Lower leg skin (tissue), 3 donors: Measurements from ENCODE around the gene FAM13A.

Experiments
- CTCF ChIP-seq, 3 donors: fragments of 450-650 bp; IDR thresholded peaks; one replicate each; pipeline ENCODE4 v1.5.1; 2016; ENCODE audit warnings: antibody characterized with exemption in 3 of 3, mild to moderate bottlenecking in 3 of 3, moderate library complexity in 2 of 3
- POLR2A ChIP-seq, 2 donors: fragments of 450-650 bp; IDR thresholded peaks; one replicate each; pipeline ENCODE4 v1.6.1; 2016 to 2017; ENCODE audit warnings: antibody characterized with exemption in 2 of 2, mild to moderate bottlenecking in 1 of 2, moderate library complexity in 1 of 2

DNA sequence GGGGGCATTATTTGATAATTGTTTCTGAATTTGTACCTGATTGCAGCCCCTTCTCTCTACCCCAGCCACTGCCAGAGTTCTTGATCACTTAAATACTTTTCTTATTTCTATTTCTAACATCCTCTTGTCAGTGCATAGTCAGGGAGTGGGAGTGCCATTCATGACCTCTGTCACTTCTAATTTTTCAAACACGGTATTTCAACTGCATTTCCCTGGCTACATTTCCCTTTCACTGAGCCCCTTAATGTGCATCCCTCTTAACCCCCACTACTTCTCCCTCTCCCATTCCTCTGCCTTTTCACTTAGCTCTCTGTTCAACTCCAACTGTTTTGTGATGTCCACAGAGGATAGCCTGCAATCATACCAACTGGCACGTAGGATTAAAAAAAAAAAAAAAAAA, 231.1 kb downstream of the FAM13A start:
- no peak for TF ChIP-seq CTCF (IDR thresholded peaks at IDR 0.05)
- TF ChIP-seq POLR2A (IDR thresholded peaks at IDR 0.05) = no peak
